GM12873 (cell line): Measurements from ENCODE around the gene CRB3.

Experiments used
- CTCF ChIP-seq: IDR thresholded peaks from 2 replicates; pipeline ENCODE4 v1.5.1; 2012; ENCODE audit warnings: low read depth, mild to moderate bottlenecking, moderate library complexity, low read length, control low read depth; ENCODE audit not compliant: insufficient read depth; ENCODE audit errors: missing control alignments

Gene CRB3

GRCh38 chr19:6464070-6464873 is at the start of gene CRB3:
Gene CRB3, plus strand, starts transcription at chr19:6464271. Its CDS starts 431 bp downstream, at chr19:6464702.
- no peak for TF ChIP-seq CTCF

- no peak for TF ChIP-seq CTCF
Measured at GRCh38 chr19:6414793-6415590, 49.1 kb upstream of the CRB3 start.

GRCh38 chr19:6415591-6416190 is 48.4 kb upstream of the CRB3 start:
- no peak for TF ChIP-seq CTCF

- no peak for TF ChIP-seq CTCF
Measured at GRCh38 chr19:6416658-6417405, 47.2 kb upstream of the CRB3 start.

- no peak for TF ChIP-seq CTCF
Measured at GRCh38 chr19:6417713-6418561, 46.1 kb upstream of the CRB3 start.

GRCh38 chr19:6418562-6418932 is 45.5 kb upstream of the CRB3 start:
- no peak for TF ChIP-seq CTCF
